HUES48 (cell line): ENCODE data around the gene COPB2.

ENCODE experiments used
- H3K27ac ChIP-seq: one replicate; pipeline ENCODE4 v1.7.0; 2013; ENCODE audit warnings: low read depth, low read length, inconsistent platforms
- H3K27me3 ChIP-seq: 2 replicates; pipeline ENCODE4 v1.6.1; 2013; ENCODE audit warnings: mild to moderate bottlenecking, low read length; ENCODE audit not compliant: control insufficient read depth, insufficient read depth
- H3K36me3 ChIP-seq: 2 replicates; pipeline ENCODE4 v1.6.1; 2013; ENCODE audit warnings: low read length; ENCODE audit not compliant: control insufficient read depth, insufficient read depth
- H3K4me1 ChIP-seq: 2 replicates; pipeline ENCODE4 v1.6.1; 2013; ENCODE audit warnings: mild to moderate bottlenecking, low read length; ENCODE audit not compliant: control insufficient read depth, insufficient read depth
- H3K4me3 ChIP-seq: 2 replicates; pipeline ENCODE4 v1.5.1; 2013; ENCODE audit warnings: mild to moderate bottlenecking, low read depth, low read length
- H3K9ac ChIP-seq: 2 replicates; pipeline ENCODE4 v1.6.1; 2013; ENCODE audit warnings: mild to moderate bottlenecking, low read depth, low read length, moderate library complexity
- H3K9me3 ChIP-seq: 2 replicates; pipeline ENCODE4 v1.6.1; 2013; ENCODE audit warnings: low read length; ENCODE audit not compliant: control insufficient read depth, insufficient read depth

COPB2 gene

DNA sequence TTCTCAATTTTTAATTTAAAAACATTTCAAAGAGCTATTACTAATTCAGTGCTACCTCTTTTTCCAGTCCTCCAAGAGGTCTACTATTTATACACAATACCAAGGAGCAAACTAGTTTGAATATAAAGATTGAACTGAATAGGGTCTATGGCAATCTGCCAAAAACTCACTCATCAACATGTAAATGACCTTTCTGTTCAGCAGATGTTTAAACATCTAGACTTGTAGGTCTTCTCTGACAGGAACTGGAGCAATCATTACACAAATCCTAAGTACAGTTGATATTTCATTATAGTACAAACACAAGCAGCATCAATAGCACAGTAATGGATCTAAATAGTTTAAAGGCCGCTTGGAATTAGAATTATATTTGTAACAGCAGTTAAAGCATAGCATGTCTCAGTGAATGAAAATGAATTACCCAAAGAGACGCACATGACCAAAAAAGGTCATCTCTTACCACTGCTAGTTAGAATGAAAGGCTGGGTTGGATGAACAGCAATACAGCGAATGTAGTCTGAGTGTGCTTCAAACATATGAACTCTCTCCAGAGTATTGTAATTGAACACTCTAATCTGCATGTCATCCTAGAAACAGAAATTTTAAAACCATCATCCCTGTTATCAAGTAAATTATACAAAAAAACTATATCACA lies 10.7 kb downstream of the COPB2 start:
- Histone ChIP-seq H3K9me3 (no peaks in the 10 kb centered on the region), H3K4me1 (no peaks in the 10 kb centered on the region), H3K27me3 (no peaks in the 10 kb centered on the region), H3K27ac (no peak overlapping the region), H3K9ac (no peak overlapping the region), H3K4me3 (no peak overlapping the region), H3K36me3 (peaks cover 96% of the 10 kb centered on the region)

- H3K36me3 ChIP-seq = peaks cover 98% of the 10 kb centered on the region
- H3K9me3 ChIP-seq = no peaks in the 10 kb centered on the region
- H3K27ac ChIP-seq = no peak overlapping the region
- H3K27me3 ChIP-seq = no peaks in the 10 kb centered on the region
- no peak overlapping the region for H3K4me3 ChIP-seq
- no peak overlapping the region for H3K9ac ChIP-seq
- no peaks in the 10 kb centered on the region for H3K4me1 ChIP-seq
Observed at GRCh38 chr3:139377378-139377777, 12.1 kb downstream of the COPB2 start.

DNA sequence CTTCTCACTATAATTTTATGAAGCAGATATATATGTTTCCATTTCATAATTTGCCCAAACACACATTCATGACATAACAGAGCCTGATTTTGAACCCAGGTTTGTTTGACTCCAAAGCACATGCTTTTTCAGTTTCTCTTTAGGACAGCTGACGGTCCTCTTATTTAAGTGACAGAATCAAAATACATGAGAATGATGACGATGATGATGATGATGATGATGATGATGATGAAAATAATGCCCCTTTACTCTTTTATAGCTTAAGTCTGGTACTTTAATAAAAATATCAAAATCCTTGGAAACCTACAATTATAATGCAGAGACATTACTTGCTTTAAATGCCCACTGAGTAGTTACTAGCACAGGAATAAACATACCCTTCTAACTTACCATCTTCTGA lies 15.3 kb downstream of the COPB2 start:
- Histone ChIP-seq H3K27me3 (no peaks in the 10 kb centered on the region), H3K4me3 (no peak overlapping the region), H3K4me1 (no peaks in the 10 kb centered on the region), H3K9me3 (no peaks in the 10 kb centered on the region), H3K36me3 (peaks cover 98% of the 10 kb centered on the region), H3K9ac (no peak overlapping the region), H3K27ac (no peak overlapping the region)

GRCh38 chr3:139364549-139364948 lies 24.9 kb downstream of the COPB2 start:
- H3K27ac ChIP-seq = no peak overlapping the region
- H3K36me3 ChIP-seq = peaks cover 100% of the 10 kb centered on the region
- H3K4me3 ChIP-seq = no peak overlapping the region
- H3K4me1 ChIP-seq = no peaks in the 10 kb centered on the region
- H3K9ac ChIP-seq = no peak overlapping the region
- H3K9me3 ChIP-seq = no peaks in the 10 kb centered on the region
- no peaks in the 10 kb centered on the region for H3K27me3 ChIP-seq

- no peaks in the 10 kb centered on the region for H3K27me3 ChIP-seq
- no peaks in the 10 kb centered on the region for H3K4me1 ChIP-seq
- no peaks in the 10 kb centered on the region for H3K9me3 ChIP-seq
- no peak overlapping the region for H3K9ac ChIP-seq
- no peak overlapping the region for H3K27ac ChIP-seq
- no peak overlapping the region for H3K4me3 ChIP-seq
- peaks cover 99% of the 10 kb centered on the region for H3K36me3 ChIP-seq
Observed at GRCh38 chr3:139361276-139361675, 28.2 kb downstream of the COPB2 start.

DNA sequence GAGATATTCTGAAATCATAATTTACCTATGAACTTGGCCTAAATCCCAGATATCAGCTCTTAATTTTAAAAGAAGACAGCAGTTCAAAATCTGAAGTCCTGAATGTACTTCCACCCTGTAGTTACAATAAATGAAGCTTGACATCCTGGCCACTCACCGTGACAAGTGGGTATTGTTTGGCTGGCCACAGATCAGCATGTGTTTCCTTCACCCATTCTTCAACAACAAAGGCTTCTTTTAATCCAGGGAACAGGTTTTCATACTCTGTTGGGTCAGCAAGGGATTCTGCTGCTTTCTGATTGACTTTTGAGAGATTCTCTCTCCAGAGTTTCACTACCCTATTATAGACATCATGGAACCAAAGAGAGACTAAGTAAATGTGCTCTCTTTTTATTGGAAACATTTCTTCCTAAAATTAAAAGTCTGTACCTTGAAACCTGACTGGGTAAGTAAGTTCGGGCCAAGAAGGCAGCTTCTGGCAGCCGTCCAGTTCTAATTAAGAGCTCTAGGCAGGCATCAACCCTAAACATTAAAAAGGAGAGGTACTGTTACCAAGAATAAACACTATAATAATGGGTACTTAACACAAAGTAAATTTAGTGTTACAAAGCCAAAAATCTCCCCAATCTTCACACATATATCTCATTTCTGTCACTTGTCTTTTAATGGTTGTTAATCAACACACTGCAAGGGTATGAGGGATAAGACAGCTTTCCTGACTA lies 30.4 kb downstream of the COPB2 start:
- Histone ChIP-seq H3K9ac (no peak overlapping the region), H3K4me1 (no peaks in the 10 kb centered on the region), H3K27me3 (no peaks in the 10 kb centered on the region), H3K36me3 (peaks cover 99% of the 10 kb centered on the region), H3K27ac (peak overlapping the region; percentile 61), H3K9me3 (no peaks in the 10 kb centered on the region), H3K4me3 (no peak overlapping the region)

DNA sequence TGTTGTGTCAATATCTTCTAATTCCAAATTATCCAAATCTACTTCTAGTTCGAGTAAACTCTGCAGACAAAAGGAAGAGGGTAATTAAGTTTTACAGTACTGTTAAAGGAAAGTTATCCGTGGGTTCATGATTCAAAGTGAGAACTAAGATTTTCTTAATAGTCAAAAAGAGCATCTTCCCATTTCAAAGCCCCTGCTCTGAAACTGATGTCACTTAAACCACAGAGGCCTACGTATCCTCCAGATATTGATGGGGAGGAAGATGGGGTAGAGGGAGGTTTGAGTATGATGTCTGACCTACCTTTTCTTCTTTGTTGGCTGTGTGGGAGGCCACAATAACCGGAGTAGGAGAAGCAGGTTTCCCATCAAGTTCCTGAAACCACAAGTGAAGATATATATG lies 31.5 kb downstream of the COPB2 start:
- Histone ChIP-seq H3K27me3 (no peaks in the 10 kb centered on the region), H3K36me3 (peaks cover 97% of the 10 kb centered on the region), H3K9ac (no peak overlapping the region), H3K4me3 (no peak overlapping the region), H3K4me1 (no peaks in the 10 kb centered on the region), H3K27ac (no peak overlapping the region), H3K9me3 (no peaks in the 10 kb centered on the region)

GRCh38 chr3:139355891-139356290 lies 33.6 kb downstream of the COPB2 start:
- Histone ChIP-seq H3K27me3 (no peaks in the 10 kb centered on the region), H3K9me3 (no peaks in the 10 kb centered on the region), H3K4me3 (no peak overlapping the region), H3K27ac (no peak overlapping the region), H3K9ac (no peak overlapping the region), H3K36me3 (peaks cover 96% of the 10 kb centered on the region), H3K4me1 (no peaks in the 10 kb centered on the region)

- Histone ChIP-seq H3K4me1 (no peaks in the 10 kb centered on the region), H3K27me3 (no peaks in the 10 kb centered on the region), H3K4me3 (no peak overlapping the region), H3K9me3 (no peaks in the 10 kb centered on the region), H3K9ac (no peak overlapping the region), H3K27ac (no peak overlapping the region), H3K36me3 (peaks cover 96% of the 10 kb centered on the region)
Observed at GRCh38 chr3:139355476-139355875, 34.0 kb downstream of the COPB2 start.

DNA sequence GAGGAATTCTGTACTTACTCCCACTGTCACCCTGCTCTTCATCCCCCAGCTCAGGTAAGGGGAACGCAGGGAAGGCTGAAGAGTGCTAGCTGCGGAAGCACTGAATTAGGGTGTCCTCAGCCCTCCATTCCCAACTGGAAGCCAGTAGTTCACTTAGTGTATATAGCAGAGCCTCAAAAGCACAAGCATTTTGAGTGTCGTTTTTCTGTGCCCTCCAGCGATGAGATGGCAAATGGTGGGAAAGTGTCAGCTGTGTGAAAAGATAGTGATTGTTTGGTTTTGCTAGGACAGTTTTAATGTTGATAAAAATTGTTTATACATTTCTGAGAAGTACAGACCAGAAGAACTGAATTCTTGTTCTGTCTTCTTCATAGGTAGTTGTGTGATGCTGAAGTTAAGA lies 34.8 kb downstream of the COPB2 start:
- H3K4me3 ChIP-seq = no peak overlapping the region
- H3K9me3 ChIP-seq = no peaks in the 10 kb centered on the region
- H3K9ac ChIP-seq = no peak overlapping the region
- H3K27ac ChIP-seq = no peak overlapping the region
- no peaks in the 10 kb centered on the region for H3K27me3 ChIP-seq
- H3K36me3 ChIP-seq = peaks cover 95% of the 10 kb centered on the region
- no peaks in the 10 kb centered on the region for H3K4me1 ChIP-seq

GRCh38 chr3:139353920-139354556 lies 35.4 kb downstream of the COPB2 start:
- Histone ChIP-seq H3K4me1 (no peaks in the 10 kb centered on the region), H3K27ac (no peak overlapping the region), H3K9me3 (no peaks in the 10 kb centered on the region), H3K4me3 (no peak overlapping the region), H3K36me3 (peaks cover 95% of the 10 kb centered on the region), H3K27me3 (no peaks in the 10 kb centered on the region), H3K9ac (no peak overlapping the region)
